ENCODE data around the gene SFMBT1. TPM values are rescaled to one million over a fixed set of nuclear protein-coding genes. Genes with fewer than 3 reads are reported as not detected.

Gene SFMBT1
- total RNA-seq, 6 experiments from 2014 or later: 3.0 to 4.8 (median 3.9) TPM

DNA sequence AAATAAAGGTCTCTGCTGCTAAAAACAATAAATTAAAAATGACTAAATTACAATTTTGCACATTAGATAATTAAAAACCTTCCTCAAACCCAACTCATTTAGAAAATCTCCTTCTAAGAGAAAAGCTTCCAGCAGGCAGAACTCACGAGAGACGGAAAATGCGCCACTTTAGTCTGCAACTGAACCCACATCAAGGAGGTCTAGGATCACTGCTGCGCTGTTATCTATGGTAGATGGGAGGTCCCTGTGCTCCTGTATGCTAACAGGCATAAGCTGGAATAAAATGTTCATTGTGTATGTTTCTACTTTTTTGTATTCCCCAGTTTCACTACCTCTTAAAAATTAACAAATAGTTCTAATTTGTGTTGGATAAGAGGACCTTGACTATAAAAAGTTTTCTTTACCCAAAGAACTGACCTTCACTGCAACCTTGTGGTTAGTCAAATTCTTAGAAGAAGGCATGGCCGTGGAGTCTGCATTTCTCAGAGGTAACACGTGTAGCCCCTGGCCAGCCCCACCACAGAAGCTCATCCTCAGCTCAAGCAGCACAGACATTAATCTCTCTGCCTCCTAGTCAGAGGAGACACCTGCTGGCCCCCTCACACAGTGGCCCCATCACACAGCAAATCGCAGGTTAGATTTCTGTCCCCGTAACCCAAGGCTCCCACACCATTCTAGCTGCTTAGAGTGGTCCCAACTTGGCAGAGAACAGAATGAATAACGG is 170.8 kb downstream of the SFMBT1 start:
- peaks cover 9% of the 10 kb centered on the region for H3K4me1 Mint-ChIP-seq (ENCODE audit: low read depth)
- peaks cover under 1% of the 10 kb centered on the region; the same call in 1 of the 2 replicates for H3K36me3 Mint-ChIP-seq (ENCODE audit: low read depth)
- no peaks in the 10 kb centered on the region for H3K9me3 Mint-ChIP-seq
- no peak for DNase-seq
- no peaks in the 10 kb centered on the region for H3K27me3 Mint-ChIP-seq (ENCODE audit: insufficient read depth)
- H3K27ac Mint-ChIP-seq: no peak overlapping the region
- H3K4me3 Mint-ChIP-seq: no peak overlapping the region
- TF ChIP-seq, protein P1, sequence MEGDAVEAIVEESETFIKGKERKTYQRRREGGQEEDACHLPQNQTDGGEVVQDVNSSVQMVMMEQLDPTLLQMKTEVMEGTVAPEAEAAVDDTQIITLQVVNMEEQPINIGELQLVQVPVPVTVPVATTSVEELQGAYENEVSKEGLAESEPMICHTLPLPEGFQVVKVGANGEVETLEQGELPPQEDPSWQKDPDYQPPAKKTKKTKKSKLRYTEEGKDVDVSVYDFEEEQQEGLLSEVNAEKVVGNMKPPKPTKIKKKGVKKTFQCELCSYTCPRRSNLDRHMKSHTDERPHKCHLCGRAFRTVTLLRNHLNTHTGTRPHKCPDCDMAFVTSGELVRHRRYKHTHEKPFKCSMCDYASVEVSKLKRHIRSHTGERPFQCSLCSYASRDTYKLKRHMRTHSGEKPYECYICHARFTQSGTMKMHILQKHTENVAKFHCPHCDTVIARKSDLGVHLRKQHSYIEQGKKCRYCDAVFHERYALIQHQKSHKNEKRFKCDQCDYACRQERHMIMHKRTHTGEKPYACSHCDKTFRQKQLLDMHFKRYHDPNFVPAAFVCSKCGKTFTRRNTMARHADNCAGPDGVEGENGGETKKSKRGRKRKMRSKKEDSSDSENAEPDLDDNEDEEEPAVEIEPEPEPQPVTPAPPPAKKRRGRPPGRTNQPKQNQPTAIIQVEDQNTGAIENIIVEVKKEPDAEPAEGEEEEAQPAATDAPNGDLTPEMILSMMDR (IDR thresholded peaks at IDR 0.05): no peak

DNA sequence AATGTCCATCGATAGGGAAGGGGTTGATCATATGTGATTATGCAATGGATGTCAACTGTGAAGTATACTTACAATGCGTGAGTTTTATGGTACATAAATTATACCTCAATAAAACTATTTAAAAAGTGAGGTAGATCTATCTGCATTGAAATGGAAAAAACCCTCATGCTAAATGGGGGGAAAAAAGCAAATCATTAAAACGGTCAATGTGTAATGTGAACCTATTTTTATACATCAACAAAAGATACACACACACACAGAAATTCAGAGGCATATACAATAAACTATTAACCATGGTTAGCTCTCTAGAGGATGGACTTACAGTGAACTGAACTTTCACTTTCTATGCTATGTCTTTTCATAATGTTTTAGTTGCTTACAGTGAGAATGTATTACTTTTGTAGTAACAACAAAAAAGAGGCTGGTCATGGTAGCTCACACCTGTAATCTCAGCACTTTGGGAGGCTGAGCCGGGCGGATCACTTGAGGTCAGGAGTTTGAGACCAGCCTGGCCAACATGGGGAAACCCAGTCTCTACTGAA is 171.6 kb downstream of the SFMBT1 start:
- H3K4me3 Mint-ChIP-seq: no peak overlapping the region
- no peaks in the 10 kb centered on the region for H3K27me3 Mint-ChIP-seq (ENCODE audit: insufficient read depth)
- peaks cover 9% of the 10 kb centered on the region for H3K4me1 Mint-ChIP-seq (ENCODE audit: low read depth)
- H3K27ac Mint-ChIP-seq: no peak overlapping the region
- TF ChIP-seq, protein P1 (IDR thresholded peaks at IDR 0.05): no peak; the same call in 1 of the 2 replicates
- H3K36me3 Mint-ChIP-seq (ENCODE audit: low read depth): no peaks in the 10 kb centered on the region
- no peak for DNase-seq
- no peaks in the 10 kb centered on the region for H3K9me3 Mint-ChIP-seq

DNA sequence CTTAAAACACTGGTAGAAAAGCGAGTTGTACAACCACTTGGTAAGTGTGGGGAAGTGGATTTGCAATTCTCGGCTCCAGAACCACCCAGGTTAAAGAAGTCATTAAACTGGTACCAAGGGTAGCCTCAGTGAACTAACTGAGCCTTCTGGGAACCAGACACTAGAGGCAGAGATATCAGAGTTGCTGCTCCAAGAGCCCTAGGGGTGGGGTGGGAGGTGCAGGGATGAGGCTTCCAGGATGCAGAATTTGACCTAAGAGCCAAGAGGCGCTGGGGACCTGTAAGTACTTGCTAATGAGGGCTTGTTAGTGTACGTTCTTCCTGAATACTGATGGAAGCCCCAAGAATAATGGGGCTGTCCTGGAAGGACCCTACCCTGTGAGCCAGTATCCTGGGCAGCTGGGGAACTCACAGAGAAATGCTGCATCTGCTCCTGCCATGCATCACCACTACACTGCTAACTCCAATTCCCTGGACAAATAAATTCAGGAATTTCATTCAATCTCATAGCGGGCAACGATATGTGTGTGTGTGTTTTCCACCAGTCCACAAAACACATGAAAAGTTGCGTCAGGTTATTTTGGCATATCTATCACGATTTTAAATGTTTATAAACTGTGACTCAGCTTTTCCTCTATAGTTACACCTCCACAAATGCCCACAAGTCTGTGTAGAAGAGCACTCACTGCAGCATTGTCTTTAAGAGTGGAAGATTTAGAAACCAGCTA is 172.3 kb downstream of the SFMBT1 start:
- H3K9me3 Mint-ChIP-seq: no peaks in the 10 kb centered on the region
- H3K4me3 Mint-ChIP-seq: no peak overlapping the region
- no peak for DNase-seq
- no peaks in the 10 kb centered on the region for H3K36me3 Mint-ChIP-seq (ENCODE audit: low read depth)
- peaks cover 9% of the 10 kb centered on the region for H3K4me1 Mint-ChIP-seq (ENCODE audit: low read depth)
- H3K27ac Mint-ChIP-seq: no peak overlapping the region
- H3K27me3 Mint-ChIP-seq (ENCODE audit: insufficient read depth): no peaks in the 10 kb centered on the region
- TF ChIP-seq, protein P1 (IDR thresholded peaks at IDR 0.05): no peak

DNA sequence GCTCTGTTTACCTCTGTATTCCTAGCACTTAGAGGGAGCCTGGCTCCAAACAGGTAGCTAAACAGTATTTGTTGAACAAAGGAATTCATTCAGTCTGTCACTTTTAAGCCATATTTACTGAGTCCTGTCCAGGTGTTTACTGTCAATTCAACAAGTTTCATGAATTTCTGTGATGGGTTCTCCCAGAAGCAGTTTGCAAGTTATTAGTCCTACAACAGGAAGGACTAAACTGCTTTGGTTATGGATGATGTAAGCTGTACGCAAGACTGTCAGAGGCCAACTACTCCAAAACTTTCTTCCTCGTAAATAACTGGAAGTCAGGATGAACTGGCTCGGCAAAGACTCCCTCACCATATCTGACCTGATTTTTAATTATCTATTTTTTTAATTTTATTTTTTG is 173.6 kb downstream of the SFMBT1 start:
- H3K4me3 Mint-ChIP-seq: no peak overlapping the region
- no peak for DNase-seq
- no peaks in the 10 kb centered on the region for H3K9me3 Mint-ChIP-seq
- no peak overlapping the region for H3K27ac Mint-ChIP-seq
- no peaks in the 10 kb centered on the region for H3K36me3 Mint-ChIP-seq (ENCODE audit: low read depth)
- no peaks in the 10 kb centered on the region for H3K27me3 Mint-ChIP-seq (ENCODE audit: insufficient read depth)
- H3K4me1 Mint-ChIP-seq (ENCODE audit: low read depth): peaks cover 9% of the 10 kb centered on the region
- TF ChIP-seq, protein P1 (IDR thresholded peaks at IDR 0.05): no peak

DNA sequence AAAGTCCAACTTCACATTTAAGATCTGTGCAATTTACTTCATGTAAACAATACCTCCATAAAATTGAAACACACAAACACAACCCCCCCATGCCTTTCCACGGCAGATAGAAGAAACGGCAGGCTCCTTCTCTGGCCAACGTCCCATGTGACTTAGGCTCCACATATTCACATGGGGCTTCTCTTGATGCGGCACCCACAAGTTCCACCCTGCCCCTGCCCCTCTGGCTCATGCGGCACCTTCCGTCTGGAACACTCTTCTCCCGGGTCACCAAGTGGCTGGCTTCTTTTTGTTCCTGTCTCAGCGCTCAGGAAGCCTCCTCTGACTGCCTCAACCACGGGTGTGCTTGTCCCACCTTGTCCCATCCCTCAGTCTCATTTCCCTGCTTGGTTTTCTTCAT is 174.1 kb downstream of the SFMBT1 start:
- Mint-ChIP-seq H3K4me3 (no peak overlapping the region), H3K9me3 (no peaks in the 10 kb centered on the region), H3K27ac (no peak overlapping the region), H3K27me3 (ENCODE audit: insufficient read depth) (no peaks in the 10 kb centered on the region), H3K4me1 (ENCODE audit: low read depth) (peaks cover 9% of the 10 kb centered on the region), H3K36me3 (ENCODE audit: low read depth) (no peaks in the 10 kb centered on the region)
- TF ChIP-seq, protein P1 (IDR thresholded peaks at IDR 0.05): no peak
- DNase-seq: no peak

All from HFFc6 (cell line).